HG03565 (cell line): ENCODE data around the gene GPAT3.
A peak's percentile ranks its signal among the peaks of the same experiment; 100 is the strongest.
"Not testable (repeated sequence)": the region's sequence is repeated elsewhere in the genome, so short reads cannot be mapped to it uniquely, and the experiment has no call there.

Source experiments
- ATAC-seq: cut with Tn5 transposase; IDR thresholded peaks from one replicate; pipeline ENCODE4 v1.9.1; 2021; ENCODE audit warnings: mild to moderate bottlenecking, moderate library complexity; ENCODE audit not compliant: unreplicated experiment

Gene GPAT3

GRCh38 chr4:83548151-83548905 is 12.4 kb downstream of the GPAT3 start:
- peak; percentile 96 for ATAC-seq

- ATAC-seq = no peak
These were observed 16.2 kb downstream of the GPAT3 start for GRCh38 chr4:83552083-83552482.

DNA sequence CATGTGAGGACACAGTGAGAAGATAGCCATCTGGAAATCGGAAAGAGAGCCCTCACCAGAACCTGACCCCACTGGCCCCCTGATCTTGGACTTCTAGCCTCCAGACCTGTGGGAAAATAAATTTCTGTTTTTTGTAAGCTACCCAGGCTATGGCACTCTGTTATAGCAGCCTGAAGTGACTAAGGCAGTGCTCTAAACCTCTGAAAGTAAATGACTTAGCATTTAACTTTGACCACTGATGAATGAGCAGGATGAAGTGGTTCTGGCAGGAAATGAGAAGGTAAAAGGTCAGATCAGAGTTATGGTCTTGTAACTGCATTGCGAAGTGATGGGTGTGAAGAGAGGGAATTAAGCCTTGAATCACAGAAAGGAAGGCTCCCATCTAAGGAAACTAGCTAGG is 17.0 kb downstream of the GPAT3 start:
- ATAC-seq = peak; percentile 50

- ATAC-seq = no peak
These were observed 20.2 kb downstream of the GPAT3 start for GRCh38 chr4:83556006-83556707.

- ATAC-seq = no peak
These were observed 20.9 kb downstream of the GPAT3 start for GRCh38 chr4:83556816-83557215.

DNA sequence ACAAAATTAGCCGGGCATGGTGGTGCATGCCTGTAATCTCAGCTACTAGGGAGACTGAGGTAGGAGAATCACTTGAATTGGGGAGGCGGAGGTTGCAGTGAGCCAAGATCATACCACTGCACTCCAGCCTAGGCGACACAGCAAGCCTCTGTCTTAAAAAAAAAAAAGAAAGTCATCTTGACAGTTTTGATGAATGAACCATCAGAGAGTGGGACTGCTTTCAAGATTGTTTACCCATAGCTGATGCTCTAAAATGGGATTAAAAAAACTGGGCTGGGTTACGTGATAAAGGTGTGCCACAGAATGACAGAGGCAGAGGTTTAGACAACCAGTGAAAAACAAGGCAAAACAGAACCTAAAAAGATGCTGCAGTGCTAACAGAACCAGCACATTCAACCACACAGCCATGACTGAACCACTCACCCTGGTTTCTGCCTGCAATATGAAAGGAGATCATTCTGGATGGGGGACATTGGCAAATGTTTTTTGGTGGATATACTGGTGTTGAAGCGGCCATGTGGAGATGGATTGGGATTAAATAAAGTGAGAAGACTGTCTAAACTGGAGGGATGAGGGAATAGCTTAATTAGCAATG is 22.2 kb downstream of the GPAT3 start:
- ATAC-seq = no peak

DNA sequence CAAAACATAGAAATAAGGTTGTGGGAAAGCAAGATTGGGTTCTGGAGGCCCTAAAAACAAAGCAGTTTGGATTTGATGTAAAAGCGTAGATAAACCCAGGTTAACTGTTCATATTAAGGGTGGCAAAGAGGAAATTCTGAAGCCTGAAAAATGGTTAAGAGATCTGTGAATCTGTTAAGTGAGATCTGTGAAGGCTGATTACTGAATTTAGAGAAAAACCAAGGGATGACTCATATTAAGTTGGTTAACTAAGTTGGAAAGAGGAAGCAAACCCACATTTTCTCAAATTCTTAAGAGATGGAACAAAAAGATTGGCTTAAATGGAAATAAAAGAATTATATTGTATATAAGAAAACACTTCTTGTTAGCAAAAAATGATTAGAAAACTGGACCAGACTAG is 22.8 kb downstream of the GPAT3 start:
- no peak for ATAC-seq

GRCh38 chr4:83560523-83560922 is 24.6 kb downstream of the GPAT3 start:
- ATAC-seq = no peak

DNA sequence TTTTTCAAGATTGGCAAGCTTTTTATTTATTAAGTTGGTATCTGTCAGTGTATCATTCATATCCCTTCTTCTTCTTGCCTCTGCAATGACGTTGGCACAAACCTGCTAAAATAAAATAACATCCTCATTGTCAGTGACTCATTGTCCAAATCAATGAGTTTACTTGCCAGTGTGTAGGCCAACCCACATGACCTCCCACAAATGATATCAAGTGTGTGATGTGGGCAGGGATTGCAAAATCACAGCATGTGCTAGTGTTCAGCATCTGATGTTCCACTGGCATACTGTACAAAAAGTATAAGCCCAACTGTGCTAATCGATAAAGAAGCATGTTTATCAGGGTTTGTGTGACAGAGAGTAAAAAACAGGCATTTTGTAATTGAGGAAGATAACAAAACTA is 25.5 kb downstream of the GPAT3 start:
- ATAC-seq = no peak

GRCh38 chr4:83563998-83564397 is 28.1 kb downstream of the GPAT3 start:
- ATAC-seq = no peak

DNA sequence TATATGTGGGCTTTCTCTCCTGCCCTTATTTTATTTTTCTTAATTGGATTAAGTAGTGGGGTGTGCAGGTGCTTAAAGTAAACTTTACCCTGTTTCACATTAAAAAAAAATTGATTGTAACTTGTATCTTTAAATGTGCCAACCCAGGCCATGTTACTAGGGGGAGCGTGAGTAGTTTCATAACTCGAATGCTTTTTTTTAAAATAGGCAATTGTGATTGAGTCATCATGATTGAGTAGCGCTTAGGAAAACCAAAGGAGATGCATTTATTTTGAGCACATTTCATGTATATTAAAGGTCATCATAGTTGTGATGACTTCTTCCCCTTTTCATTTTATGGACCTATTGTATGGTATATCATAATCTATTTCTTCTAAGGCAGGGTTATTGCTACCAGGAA is 32.2 kb downstream of the GPAT3 start:
- no peak for ATAC-seq

DNA sequence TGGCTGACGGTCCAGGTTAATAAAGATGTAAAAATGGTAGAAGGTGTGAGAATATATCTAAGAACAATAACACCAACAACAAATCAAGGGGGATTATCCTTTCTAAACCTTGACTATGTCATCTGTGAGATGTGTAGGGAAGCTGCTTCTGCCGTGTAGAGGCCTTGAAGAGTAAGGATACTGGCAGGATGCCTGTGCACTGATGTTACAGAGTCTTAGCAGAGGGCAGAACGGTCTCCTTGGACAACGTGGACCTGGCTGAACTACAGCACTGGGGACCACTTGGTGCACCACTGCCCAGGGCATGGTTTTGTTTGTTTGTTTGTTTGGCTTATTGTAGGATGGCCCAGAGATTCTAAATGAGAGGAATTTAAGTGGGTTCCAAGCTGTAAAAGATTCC is 33.5 kb downstream of the GPAT3 start:
- ATAC-seq = no peak

GRCh38 chr4:83569987-83570386 is 34.1 kb downstream of the GPAT3 start:
- peak; percentile 96 for ATAC-seq

DNA sequence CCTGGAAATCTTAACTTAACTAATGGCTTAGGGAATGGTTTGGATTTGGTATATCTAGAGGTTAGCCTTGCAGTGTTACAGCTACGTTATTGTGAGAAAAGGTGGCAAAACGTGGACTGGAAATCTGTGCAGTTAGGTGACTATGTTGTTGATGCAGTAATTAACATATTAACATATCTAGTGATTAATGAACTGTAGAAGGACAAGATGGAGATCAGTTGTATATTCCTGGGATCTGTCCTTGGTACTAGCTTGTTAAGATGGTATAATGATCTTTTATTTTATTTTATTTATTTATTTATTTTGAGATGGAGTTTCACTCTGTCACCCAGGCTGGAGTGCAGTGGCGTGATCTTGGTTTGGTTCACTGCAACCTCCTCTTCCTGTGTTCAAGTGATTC is 36.9 kb downstream of the GPAT3 start:
- no peak for ATAC-seq

DNA sequence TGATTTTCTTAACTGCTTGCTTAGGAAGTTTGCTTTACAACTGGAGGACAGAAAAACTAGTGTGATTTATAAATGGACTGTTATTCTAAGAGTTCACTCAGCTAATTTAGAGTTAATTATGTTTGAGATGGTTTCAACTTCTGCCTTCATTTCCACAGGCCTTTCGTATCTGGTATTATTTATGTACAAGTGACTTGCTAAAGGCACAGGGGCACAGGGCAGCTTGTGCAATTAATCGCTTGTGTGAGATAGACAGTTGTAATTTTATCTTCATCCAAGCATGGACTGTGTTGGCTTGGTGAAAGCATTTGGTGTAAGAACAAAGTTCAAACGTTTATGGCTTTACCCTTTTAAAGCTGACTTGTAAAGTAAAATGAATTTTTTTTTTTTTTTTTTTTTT is 38.3 kb downstream of the GPAT3 start:
- no peak for ATAC-seq

GRCh38 chr4:83576237-83576636 is 40.3 kb downstream of the GPAT3 start:
- not testable (repeated sequence) for ATAC-seq

- peak; percentile 79 for ATAC-seq
These were observed 45.7 kb downstream of the GPAT3 start for GRCh38 chr4:83581411-83582288.

- no peak for ATAC-seq
These were observed 46.4 kb downstream of the GPAT3 start for GRCh38 chr4:83582289-83582785.

GRCh38 chr4:83585982-83586508 is 50.1 kb downstream of the GPAT3 start:
- ATAC-seq = no peak

- no peak for ATAC-seq
These were observed 53.4 kb downstream of the GPAT3 start for GRCh38 chr4:83589279-83589678.

DNA sequence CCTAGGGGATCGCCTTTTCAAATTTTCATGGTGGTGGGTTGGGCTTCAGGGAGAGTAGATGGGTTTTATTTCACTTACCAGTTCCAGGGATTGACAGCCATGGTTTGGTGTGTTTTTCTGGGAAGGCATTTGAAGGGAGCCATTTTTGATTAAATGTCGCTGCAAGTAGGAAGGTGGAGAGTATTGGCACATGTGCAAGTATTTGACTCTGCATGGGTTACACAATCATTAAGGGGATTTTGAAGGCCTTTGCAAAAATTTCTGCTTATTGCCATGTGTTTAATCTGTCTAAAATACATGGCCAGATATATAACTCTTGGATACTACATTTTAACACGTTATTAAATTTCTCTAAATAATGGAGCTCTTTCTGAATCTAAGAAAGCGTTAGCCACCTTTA is 55.1 kb downstream of the GPAT3 start:
- ATAC-seq = no peak
